AG04449 (cell line): ENCODE measurements around the gene MAPK8.

Experiments used
- CTCF ChIA-PET: fragments of 350-600 bp; formaldehyde crosslinking; extraction: SDS; loops from one replicate; lab custom pipeline; 2021; ENCODE audit warnings: antibody characterized with exemption; lab: Yijun Ruan, JAX
- POLR2A ChIA-PET: fragments of 400-600, 350-600 bp; formaldehyde crosslinking; extraction: SDS; loops from one replicate; lab custom pipeline; 2020; ENCODE audit warnings: antibody characterized with exemption, inconsistent platforms; lab: Yijun Ruan, JAX
- DNase-seq: peaks from one replicate; pipeline ENCODE4 v3.0.0-alpha.2; 2010; ENCODE audit warnings: low read depth, low spot score
- H3K4me3 ChIP-seq: 2 replicates; pipeline ENCODE4 v1.5.1; 2011; ENCODE audit warnings: low read depth, mild to moderate bottlenecking, control low read depth, low read length
- TF ChIP-seq, protein P1 (sequence below): IDR thresholded peaks from one replicate; pipeline ENCODE4 v1.5.1; 2011; ENCODE audit warnings: mild to moderate bottlenecking, moderate library complexity, low read length, control low read depth, inconsistent platforms; ENCODE audit not compliant: insufficient read depth; ENCODE audit errors: missing control alignments

Gene MAPK8

DNA sequence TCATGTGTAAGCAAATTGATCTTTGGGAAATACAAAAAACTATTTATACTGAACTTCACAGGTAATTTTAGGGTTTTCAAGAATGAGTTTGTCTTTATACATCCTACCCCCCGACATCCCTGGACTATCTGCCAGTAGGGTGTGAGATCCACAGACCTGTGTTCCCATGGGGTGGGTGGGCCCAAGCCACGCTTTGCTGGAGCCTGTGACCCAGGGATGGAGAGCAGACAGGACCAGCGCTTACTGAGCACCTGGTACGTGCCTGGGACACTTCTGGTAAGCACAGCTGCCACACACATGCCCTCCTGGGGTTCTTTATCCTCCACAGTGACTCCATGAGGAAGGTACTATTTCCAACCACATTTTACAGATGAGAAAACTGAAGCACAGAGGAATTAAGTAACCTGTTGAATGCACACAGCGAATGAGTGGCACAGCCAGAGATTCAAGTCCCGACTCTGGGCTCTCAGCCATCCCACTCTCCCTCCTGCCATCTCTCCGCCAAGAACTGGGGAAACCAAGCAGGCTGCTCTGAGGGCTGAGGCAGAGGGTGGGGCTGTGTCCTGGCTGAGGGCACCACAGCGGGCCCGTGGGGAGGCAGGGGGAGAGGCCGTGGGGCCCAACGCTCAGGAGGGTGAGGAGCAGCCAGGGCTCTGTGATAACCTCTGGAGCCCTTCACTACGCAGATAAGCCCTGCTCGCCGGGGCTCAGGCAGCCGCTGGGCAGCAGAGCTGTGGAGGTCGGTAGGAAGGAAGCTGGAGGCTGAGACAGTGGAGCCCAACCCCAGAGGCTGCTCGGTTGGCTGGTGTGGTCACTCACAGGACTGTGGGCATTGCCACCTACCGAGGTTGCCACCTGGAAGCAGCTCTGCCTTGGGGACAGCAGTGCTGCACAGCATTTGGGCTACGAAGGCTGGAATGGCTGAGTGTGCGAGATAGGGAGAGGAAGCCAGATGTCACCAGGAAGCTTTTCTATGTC, 174.2 kb downstream of the MAPK8 start:
- ChIA-PET CTCF (no interaction called here), POLR2A (no interaction called here)
- TF ChIP-seq, protein P1, sequence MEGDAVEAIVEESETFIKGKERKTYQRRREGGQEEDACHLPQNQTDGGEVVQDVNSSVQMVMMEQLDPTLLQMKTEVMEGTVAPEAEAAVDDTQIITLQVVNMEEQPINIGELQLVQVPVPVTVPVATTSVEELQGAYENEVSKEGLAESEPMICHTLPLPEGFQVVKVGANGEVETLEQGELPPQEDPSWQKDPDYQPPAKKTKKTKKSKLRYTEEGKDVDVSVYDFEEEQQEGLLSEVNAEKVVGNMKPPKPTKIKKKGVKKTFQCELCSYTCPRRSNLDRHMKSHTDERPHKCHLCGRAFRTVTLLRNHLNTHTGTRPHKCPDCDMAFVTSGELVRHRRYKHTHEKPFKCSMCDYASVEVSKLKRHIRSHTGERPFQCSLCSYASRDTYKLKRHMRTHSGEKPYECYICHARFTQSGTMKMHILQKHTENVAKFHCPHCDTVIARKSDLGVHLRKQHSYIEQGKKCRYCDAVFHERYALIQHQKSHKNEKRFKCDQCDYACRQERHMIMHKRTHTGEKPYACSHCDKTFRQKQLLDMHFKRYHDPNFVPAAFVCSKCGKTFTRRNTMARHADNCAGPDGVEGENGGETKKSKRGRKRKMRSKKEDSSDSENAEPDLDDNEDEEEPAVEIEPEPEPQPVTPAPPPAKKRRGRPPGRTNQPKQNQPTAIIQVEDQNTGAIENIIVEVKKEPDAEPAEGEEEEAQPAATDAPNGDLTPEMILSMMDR, result no peak
- no peak overlapping the region for H3K4me3 ChIP-seq
- no peak for DNase-seq

DNA sequence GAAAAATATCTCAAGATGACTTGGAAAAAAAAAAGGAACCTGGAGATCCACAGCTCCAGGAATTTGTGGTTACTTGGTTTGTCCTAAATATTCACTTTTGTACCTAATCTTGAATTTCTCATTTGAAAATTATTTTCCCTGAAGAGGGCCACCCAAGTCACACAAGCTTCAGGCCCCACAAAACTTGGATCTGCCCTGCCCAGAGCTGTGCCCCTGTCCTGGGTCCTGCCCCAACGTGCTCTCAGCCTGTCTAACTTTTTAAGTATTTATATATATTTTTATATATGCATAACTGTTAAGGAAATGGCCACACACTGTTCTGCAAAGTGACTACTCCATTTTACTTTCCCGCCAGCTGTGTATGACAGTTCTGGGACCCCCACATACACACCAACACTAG, 174.9 kb downstream of the MAPK8 start:
- ChIA-PET CTCF (no interaction called here), POLR2A (no interaction called here)
- TF ChIP-seq, protein P1, result no peak
- no peak for DNase-seq
- H3K4me3 ChIP-seq, result no peak overlapping the region

DNA sequence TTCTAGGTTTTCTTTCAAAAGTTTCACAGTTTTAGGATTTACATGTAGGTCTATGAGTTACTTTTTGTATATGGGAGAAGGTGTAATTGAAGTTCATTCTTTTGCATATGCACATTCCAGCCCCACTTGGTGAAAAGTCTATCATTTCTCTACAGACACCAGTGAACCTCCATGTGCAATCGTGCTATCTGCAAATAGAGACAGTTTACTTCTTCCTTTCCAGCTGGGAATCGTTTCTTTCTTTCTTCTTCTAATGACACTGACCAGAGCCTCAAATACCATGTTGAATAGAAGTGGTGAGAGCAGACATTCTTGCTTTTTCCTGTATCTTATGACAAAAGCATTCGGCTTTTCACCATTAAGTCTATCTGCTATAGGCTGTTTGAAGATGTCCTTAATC, 175.7 kb downstream of the MAPK8 start:
- H3K4me3 ChIP-seq, result no peak overlapping the region
- POLR2A ChIA-PET, result no interaction called here
- CTCF ChIA-PET, result no interaction called here
- DNase-seq, result no peak
- TF ChIP-seq, protein P1, result no peak

DNA sequence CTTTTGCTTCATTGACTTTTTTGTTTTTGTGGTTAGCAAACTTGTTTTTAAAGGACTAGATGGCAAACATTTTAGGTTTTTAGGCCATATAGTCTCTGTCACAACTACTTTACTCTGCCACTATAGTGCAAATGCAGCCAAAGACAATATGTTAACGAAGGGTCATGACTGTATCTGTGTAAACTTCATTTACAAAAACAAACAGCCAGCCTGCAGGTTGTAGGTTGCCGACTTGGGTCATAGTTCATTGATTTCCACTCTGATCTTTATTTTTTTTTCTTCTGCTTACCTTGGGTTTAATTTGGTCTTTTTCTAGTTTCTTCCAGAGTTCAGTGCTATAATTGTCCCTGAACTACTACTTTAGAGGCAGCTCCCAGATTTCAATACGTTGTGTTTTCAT, 178.4 kb downstream of the MAPK8 start:
- TF ChIP-seq, protein P1, result no peak
- ChIA-PET CTCF (interaction anchor here (1.2 kb wide), 1 partner anchor 172 kb away, joined by 3 read pairs; no protein-coding TSS in a partner anchor), POLR2A (no interaction called here)
- H3K4me3 ChIP-seq, result no peak overlapping the region
- no peak for DNase-seq

DNA sequence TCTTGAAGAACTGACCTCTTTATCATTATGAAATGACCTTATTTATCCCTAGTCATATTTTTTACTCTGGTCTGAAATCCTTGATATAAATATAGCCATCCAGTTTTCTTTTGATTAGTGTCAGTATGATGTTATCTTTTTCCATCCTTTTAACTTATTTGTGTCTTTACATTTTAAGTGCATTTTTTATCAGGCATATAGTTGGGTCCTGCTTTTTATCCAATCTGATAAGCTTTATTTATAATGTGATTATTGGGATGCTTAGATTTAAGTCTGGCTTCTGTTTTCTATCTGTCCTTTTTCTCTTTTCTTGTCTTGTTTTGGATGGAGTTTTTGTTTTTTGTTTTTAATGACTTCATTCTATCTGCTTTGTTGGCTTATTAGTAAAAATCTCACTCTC, 179.2 kb downstream of the MAPK8 start:
- TF ChIP-seq, protein P1, result no peak
- ChIA-PET POLR2A (no interaction called here), CTCF (no interaction called here)
- H3K4me3 ChIP-seq, result no peak overlapping the region
- DNase-seq, result no peak

DNA sequence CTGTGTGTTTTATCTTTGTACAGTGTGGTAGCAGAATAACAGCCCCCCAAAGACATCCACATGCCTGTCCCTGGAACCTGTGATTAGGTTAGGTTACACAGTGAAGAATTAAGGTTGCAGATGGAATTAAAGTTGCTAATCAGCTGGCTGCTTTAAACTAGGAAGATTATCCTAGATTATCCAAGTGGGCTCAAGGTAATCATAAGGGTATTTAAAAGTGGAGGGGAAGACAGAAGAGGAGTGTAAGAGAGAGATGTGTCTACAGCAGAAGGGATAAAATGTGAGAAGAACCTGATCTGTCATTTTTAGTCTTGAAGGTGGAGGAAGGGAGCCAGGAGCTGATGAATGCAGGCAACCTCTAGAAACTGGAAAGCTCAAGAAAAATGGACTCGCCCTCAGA, 180.8 kb downstream of the MAPK8 start:
- no peak for DNase-seq
- TF ChIP-seq, protein P1, result no peak
- CTCF ChIA-PET, result interaction anchor here (1.8 kb wide), 1 partner anchor 16 kb away, joined by 4 read pairs; no protein-coding TSS in a partner anchor
- H3K4me3 ChIP-seq, result no peak overlapping the region
- POLR2A ChIA-PET, result no interaction called here
